Smooth muscle cell (in vitro differentiated cells): Measurements from ENCODE around the gene NIT2. TPM values are rescaled to one million over a fixed set of nuclear protein-coding genes. Genes with fewer than 3 reads are reported as not detected.

ENCODE experiments used
- DNase-seq: peaks from one replicate; lab custom pipeline; 2025; ENCODE audit not compliant: unreplicated experiment; lab: John Stamatoyannopoulos, UW
- H2AFZ ChIP-seq: fragments of 200-600 bp; sonication (generic); 2 replicates; pipeline ENCODE4 v1.6.0; 2016; ENCODE audit warnings: antibody characterized with exemption, low read depth, mild to moderate bottlenecking
- H3F3A ChIP-seq: fragments of 200-600 bp; sonication (generic); 2 replicates; pipeline ENCODE4 v1.6.0; 2017; ENCODE audit warnings: antibody characterized with exemption, low read depth
- H3K27ac ChIP-seq: fragments of 200-600 bp; sonication (generic); 2 replicates; pipeline ENCODE4 v1.5.1; 2016; ENCODE audit warnings: low read depth, mild to moderate bottlenecking
- H3K27me3 ChIP-seq: fragments of 200-600 bp; sonication (generic); 2 replicates; pipeline ENCODE4 v1.6.1; 2016; ENCODE audit warnings: low read depth, mild to moderate bottlenecking
- H3K36me3 ChIP-seq: fragments of 200-600 bp; sonication (generic); 2 replicates; pipeline ENCODE4 v1.5.1; 2016; ENCODE audit warnings: low read depth
- H3K4me1 ChIP-seq: fragments of 200-600 bp; sonication (generic); 2 replicates; pipeline ENCODE4 v1.5.1; 2016; ENCODE audit warnings: low read depth
- H3K4me2 ChIP-seq: fragments of 200-600 bp; sonication (generic); 2 replicates; pipeline ENCODE4 v1.6.0; 2016; ENCODE audit warnings: mild to moderate bottlenecking
- H3K4me3 ChIP-seq: fragments of 200-600 bp; sonication (generic); 2 replicates; pipeline ENCODE4 v1.5.1; 2016; ENCODE audit warnings: mild to moderate bottlenecking
- H3K79me2 ChIP-seq: fragments of 200-600 bp; sonication (generic); 2 replicates; pipeline ENCODE4 v1.6.0; 2016; ENCODE audit warnings: low read depth, mild to moderate bottlenecking
- H3K9ac ChIP-seq: fragments of 200-600 bp; sonication (generic); 2 replicates; pipeline ENCODE4 v1.6.0; 2016; ENCODE audit warnings: low read depth
- H3K9me3 ChIP-seq: fragments of 200-600 bp; sonication (generic); replicated peaks from 2 replicates; pipeline ENCODE4 v1.5.1; 2016; ENCODE audit warnings: low read depth
- H4K20me1 ChIP-seq: fragments of 200-600 bp; sonication (generic); 2 replicates; pipeline ENCODE4 v1.6.0; 2016; ENCODE audit warnings: low read depth
- WGBS: methylation state at CpG from one replicate; pipeline ENCODE4 v1.1.7; 2016; ENCODE audit warnings: low lambda C conversion rate; 5-methylcytosine and 5-hydroxymethylcytosine counted together
- polyA plus RNA-seq: library from polyadenylated mRNA; unstranded; fragments of >200 nt; fragmentation: Nextera tagmentation; extraction: Ambion mirVana; gene quantifications from 2 replicates; pipeline ENCODE4 v1.2.1, GENCODE V29; 2016
- total RNA-seq: library from RNA; depleted of rRNA; stranded (reverse); fragments of >200 nt; gene quantifications from 2 replicates; pipeline ENCODE4 v1.2.3, GENCODE V29; 2014
- TF ChIP-seq, protein P1 (sequence below): fragments of 200-600 bp; sonication (generic); IDR thresholded peaks from 2 replicates; pipeline ENCODE4 v1.5.1; 2017; ENCODE audit warnings: borderline replicate concordance, mild to moderate bottlenecking, antibody characterized with exemption; ENCODE audit not compliant: insufficient read depth, poor library complexity, severe bottlenecking

NIT2 gene
- total and polyA plus RNA-seq, 2 experiments from 2014 or later = 16.5 to 46.5 TPM

DNA sequence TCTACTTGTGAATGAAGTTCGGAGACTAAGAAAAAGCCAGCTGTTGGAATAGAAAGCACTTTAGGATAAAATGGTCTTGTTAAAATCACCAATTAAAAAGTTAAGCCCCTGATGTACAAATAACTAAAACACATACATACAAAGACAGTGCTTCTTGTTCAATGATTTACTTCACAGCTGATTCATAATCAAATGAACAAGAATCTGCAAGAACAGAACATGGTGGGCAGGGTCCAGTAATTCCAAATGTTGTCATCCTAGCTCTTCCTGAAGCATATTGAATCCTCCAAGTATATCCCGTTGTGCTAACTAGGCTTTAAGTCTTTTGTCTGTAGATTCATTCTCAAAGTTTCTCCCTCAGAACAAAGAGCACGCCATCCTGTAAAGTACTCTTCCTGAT is 24.5 kb downstream of the NIT2 start:
- no peak overlapping the region for H2AFZ ChIP-seq
- H3K9me3 ChIP-seq = no peaks in the 10 kb centered on the region
- no peak overlapping the region for H3K4me3 ChIP-seq
- no peaks in the 10 kb centered on the region for H3K27me3 ChIP-seq
- no peak for DNase-seq
- WGBS = 94% methylated on average over 3 of the region's 3 CpGs
- TF ChIP-seq, protein P1, sequence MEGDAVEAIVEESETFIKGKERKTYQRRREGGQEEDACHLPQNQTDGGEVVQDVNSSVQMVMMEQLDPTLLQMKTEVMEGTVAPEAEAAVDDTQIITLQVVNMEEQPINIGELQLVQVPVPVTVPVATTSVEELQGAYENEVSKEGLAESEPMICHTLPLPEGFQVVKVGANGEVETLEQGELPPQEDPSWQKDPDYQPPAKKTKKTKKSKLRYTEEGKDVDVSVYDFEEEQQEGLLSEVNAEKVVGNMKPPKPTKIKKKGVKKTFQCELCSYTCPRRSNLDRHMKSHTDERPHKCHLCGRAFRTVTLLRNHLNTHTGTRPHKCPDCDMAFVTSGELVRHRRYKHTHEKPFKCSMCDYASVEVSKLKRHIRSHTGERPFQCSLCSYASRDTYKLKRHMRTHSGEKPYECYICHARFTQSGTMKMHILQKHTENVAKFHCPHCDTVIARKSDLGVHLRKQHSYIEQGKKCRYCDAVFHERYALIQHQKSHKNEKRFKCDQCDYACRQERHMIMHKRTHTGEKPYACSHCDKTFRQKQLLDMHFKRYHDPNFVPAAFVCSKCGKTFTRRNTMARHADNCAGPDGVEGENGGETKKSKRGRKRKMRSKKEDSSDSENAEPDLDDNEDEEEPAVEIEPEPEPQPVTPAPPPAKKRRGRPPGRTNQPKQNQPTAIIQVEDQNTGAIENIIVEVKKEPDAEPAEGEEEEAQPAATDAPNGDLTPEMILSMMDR = no peak
- H3K79me2 ChIP-seq = no peaks in the 10 kb centered on the region
- H3K27ac ChIP-seq = no peak overlapping the region
- no peak overlapping the region for H3K9ac ChIP-seq
- peaks cover 13% of the 10 kb centered on the region for H3K36me3 ChIP-seq
- no peak overlapping the region for H3K4me2 ChIP-seq
- H3F3A ChIP-seq = peaks cover 9% of the 10 kb centered on the region
- H3K4me1 ChIP-seq = no peaks in the 10 kb centered on the region
- no peaks in the 10 kb centered on the region for H4K20me1 ChIP-seq

DNA sequence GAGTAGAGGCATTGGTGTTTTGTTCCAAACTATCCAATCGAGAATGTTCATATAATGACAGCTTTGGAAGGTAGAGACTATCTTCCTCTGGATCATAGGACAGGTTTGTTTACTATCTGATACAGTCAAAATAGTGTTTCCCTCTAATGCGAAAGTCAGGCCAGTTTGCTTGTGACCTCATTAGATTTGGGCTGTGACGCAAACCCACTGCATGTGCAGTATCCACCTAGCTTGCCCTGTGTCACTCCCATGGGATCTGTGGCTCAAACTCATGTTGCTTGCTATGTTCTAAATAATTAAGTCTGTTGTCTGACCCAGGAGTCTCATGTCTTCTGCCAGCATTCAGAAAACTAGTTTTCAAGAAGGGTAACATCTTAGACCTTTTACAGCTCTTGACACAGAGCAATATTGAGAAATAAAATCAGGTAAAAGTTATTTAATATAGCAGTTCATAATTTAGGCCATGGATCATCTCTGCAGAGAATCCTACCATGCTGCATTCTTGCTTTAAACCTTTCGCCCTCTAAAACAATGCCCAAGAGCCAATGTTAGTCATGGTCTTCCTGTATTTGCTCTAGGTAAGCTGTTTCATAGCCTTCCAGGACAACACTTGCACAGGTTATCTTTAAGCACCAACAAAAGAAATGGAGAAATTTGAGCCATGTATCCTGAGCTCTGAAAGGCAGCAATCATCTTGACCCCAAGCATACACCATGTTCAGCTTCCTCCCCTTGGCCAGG is 26.4 kb downstream of the NIT2 start:
- Histone ChIP-seq H3K36me3 (peaks cover 21% of the 10 kb centered on the region), H3K9me3 (no peaks in the 10 kb centered on the region), H2AFZ (no peak overlapping the region), H3K27ac (no peak overlapping the region), H3K79me2 (no peaks in the 10 kb centered on the region), H3K9ac (no peak overlapping the region), H3K4me2 (no peak overlapping the region), H3K27me3 (no peaks in the 10 kb centered on the region), H3F3A (peaks cover 9% of the 10 kb centered on the region), H4K20me1 (no peaks in the 10 kb centered on the region), H3K4me1 (no peaks in the 10 kb centered on the region), H3K4me3 (no peak overlapping the region)
- WGBS = 98% methylated on average over 4 of the region's 4 CpGs
- TF ChIP-seq, protein P1 = no peak
- DNase-seq = no peak

DNA sequence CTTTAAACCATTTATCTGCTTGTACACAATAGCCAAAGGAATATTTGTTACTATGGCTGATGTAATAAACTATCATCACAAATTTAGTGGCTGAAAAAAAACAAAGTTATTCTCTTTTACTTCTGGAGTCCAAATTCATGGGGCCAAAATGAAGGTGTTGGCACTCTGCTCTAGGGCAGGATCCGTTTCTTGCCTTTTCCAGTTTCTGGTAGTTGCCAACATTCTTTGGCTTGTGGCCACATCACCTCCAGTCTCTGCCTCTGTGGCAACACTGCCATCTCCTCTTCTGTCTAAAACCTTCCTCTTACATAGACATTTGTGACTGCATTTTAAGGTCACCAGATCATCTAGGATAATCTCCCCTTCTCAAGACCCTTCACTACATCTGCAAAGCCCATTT is 27.3 kb downstream of the NIT2 start:
- H3K4me2 ChIP-seq = no peak overlapping the region
- no peaks in the 10 kb centered on the region for H3K79me2 ChIP-seq
- H3K36me3 ChIP-seq = peaks cover 29% of the 10 kb centered on the region
- H3K9me3 ChIP-seq = no peaks in the 10 kb centered on the region
- no peak for DNase-seq
- no peaks in the 10 kb centered on the region for H3K4me1 ChIP-seq
- TF ChIP-seq, protein P1 = no peak
- WGBS = 93% methylated on average over 1 of the region's 1 CpG
- H2AFZ ChIP-seq = no peak overlapping the region
- no peak overlapping the region for H3K27ac ChIP-seq
- no peaks in the 10 kb centered on the region for H3K27me3 ChIP-seq
- no peak overlapping the region for H3K4me3 ChIP-seq
- H4K20me1 ChIP-seq = no peaks in the 10 kb centered on the region
- H3K9ac ChIP-seq = no peak overlapping the region
- H3F3A ChIP-seq = peaks cover 9% of the 10 kb centered on the region

DNA sequence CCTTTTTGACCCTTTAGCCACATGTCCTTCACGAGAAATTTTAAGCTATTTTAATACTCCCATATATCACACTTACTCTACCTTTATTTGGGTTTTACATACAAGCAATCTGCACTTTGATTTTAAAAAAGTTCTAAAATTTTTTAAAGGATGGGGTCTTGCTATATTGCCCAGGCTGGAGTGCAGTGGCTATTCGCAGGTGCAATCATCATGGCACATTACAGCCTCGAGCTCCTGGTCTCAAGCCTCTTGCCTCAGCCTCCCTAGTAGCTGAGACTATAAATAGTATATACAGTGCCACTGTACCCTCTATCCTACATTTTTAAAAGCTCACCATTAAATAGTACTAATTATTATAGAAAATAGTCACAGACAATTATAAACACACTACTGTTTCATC is 29.9 kb downstream of the NIT2 start:
- DNase-seq = no peak
- H3K79me2 ChIP-seq = no peaks in the 10 kb centered on the region
- peaks cover 9% of the 10 kb centered on the region for H3F3A ChIP-seq
- peaks cover 37% of the 10 kb centered on the region for H3K36me3 ChIP-seq
- TF ChIP-seq, protein P1 = no peak
- H3K9ac ChIP-seq = no peak overlapping the region
- H3K27me3 ChIP-seq = no peaks in the 10 kb centered on the region
- no peak overlapping the region for H3K4me2 ChIP-seq
- H4K20me1 ChIP-seq = no peaks in the 10 kb centered on the region
- H3K4me3 ChIP-seq = no peak overlapping the region
- H2AFZ ChIP-seq = no peak overlapping the region
- no peaks in the 10 kb centered on the region for H3K9me3 ChIP-seq
- whole genome bisulfite sequencing = 96% methylated on average over 3 of the region's 3 CpGs
- H3K27ac ChIP-seq = no peak overlapping the region
- no peaks in the 10 kb centered on the region for H3K4me1 ChIP-seq
